Naive thymus-derived CD4-positive, alpha-beta T cell (primary cell): ENCODE results near the gene ANGPTL1. TPM values are rescaled to one million over a fixed set of nuclear protein-coding genes. Genes with fewer than 3 reads are reported as not detected.

ENCODE experiments used
- ATAC-seq: fragments of 150-1000 bp; cut with Tn5 transposase; 2 replicates; pipeline ENCODE4 v1.10.0; 2021; ENCODE audit warnings: mild to moderate bottlenecking, moderate library complexity
- CTCF ChIA-PET: fragments of 350-600 bp; sonication (Branson Sonifier 250); formaldehyde crosslinking; loops from one replicate; lab custom pipeline; 2021; ENCODE audit warnings: antibody characterized with exemption; lab: Charles Lee
- POLR2A ChIA-PET: fragments of 350-600 bp; sonication (Branson Sonifier 250); formaldehyde crosslinking; loops from one replicate; lab custom pipeline; 2021; ENCODE audit warnings: antibody characterized with exemption, inconsistent platforms; lab: Charles Lee
- DNase-seq, 9 donors: peaks; one replicate each; pipeline versions ENCODE4 v3.0.0 to v3.0.0-alpha.2; 2020 to 2022; ENCODE audit warnings: mixed read lengths in 1 of 9
- H3K27ac ChIP-seq: one replicate; pipeline ENCODE4 v1.7.0; 2013; ENCODE audit warnings: mild to moderate bottlenecking, low read depth, low read length, moderate library complexity
- H3K27me3 ChIP-seq, 2 donors: one replicate each; pipeline ENCODE4 v1.7.0; 2013; ENCODE audit warnings: low read length in 2 of 2, mild to moderate bottlenecking in 2 of 2, moderate library complexity in 2 of 2; ENCODE audit not compliant: control insufficient read depth in 2 of 2, insufficient read depth in 2 of 2
- H3K36me3 ChIP-seq, 3 experiments: 1 replicate in 2 of 3; 2 replicates in 1 of 3; pipeline ENCODE4 v1.7.0; 2013; ENCODE audit warnings: low read length in 3 of 3, mild to moderate bottlenecking in 3 of 3, moderate library complexity in 1 of 3; ENCODE audit not compliant: insufficient read depth in 3 of 3, control insufficient read depth in 2 of 3
- H3K4me1 ChIP-seq, 2 donors: one replicate each; pipeline ENCODE4 v1.7.0; 2013; ENCODE audit warnings: low read length in 2 of 2, mild to moderate bottlenecking in 2 of 2, moderate library complexity in 1 of 2; ENCODE audit not compliant: control insufficient read depth in 2 of 2, insufficient read depth in 2 of 2
- H3K4me3 ChIP-seq: 2 replicates; pipeline ENCODE4 v1.7.0; 2013; ENCODE audit warnings: mild to moderate bottlenecking, low read length
- H3K9me3 ChIP-seq, 3 experiments: 1 replicate in 2 of 3; 2 replicates in 1 of 3; pipeline ENCODE4 v1.7.0; 2013; ENCODE audit warnings: low read length in 3 of 3; ENCODE audit not compliant: control insufficient read depth in 2 of 3
- H3K27ac Mint-ChIP-seq, 9 donors: one replicate each; pipeline ENCODE4 v1.8.0; 2020 to 2022; ENCODE audit warnings: mixed read lengths in 9 of 9, mild to moderate bottlenecking in 8 of 9, moderate library complexity in 5 of 9, inconsistent platforms in 2 of 9
- H3K27me3 Mint-ChIP-seq, 5 donors: one replicate each; pipeline ENCODE4 v1.8.0; 2021 to 2022; ENCODE audit warnings: mixed read lengths in 5 of 5, mild to moderate bottlenecking in 1 of 5
- H3K36me3 Mint-ChIP-seq, 5 donors: one replicate each; pipeline ENCODE4 v1.8.0; 2020 to 2022; ENCODE audit warnings: mixed read lengths in 5 of 5, mild to moderate bottlenecking in 3 of 5, inconsistent platforms in 1 of 5
- H3K4me1 Mint-ChIP-seq, 7 donors: one replicate each; pipeline ENCODE4 v1.8.0; 2020 to 2022; ENCODE audit warnings: mixed read lengths in 7 of 7, mild to moderate bottlenecking in 3 of 7, inconsistent platforms in 1 of 7
- H3K4me3 Mint-ChIP-seq, 10 donors: one replicate each; pipeline ENCODE4 v1.8.0; 2020 to 2022; ENCODE audit warnings: mild to moderate bottlenecking in 10 of 10, mixed read lengths in 10 of 10, moderate library complexity in 6 of 10, inconsistent platforms in 2 of 10
- H3K9me3 Mint-ChIP-seq, 11 donors: one replicate each; pipeline ENCODE4 v1.8.0; 2020 to 2022; ENCODE audit warnings: mixed read lengths in 11 of 11, mild to moderate bottlenecking in 4 of 11, inconsistent platforms in 1 of 11, moderate library complexity in 1 of 11
- intact Hi-C, 2 donors: fragments of 100-400 bp; cut with micrococcal nuclease; formaldehyde crosslinking; loops; one replicate each; pipeline ENCODE4 v1.15.1; 2023
- polyA plus RNA-seq, 2 donors: library from polyadenylated mRNA; unstranded; fragments of 300-500 nt; fragmentation: Illumina TruSeq; gene quantifications; one replicate each; pipeline ENCODE4 v1.2.3, GENCODE V29; 2021
- total RNA-seq, 6 experiments: library from RNA in 5 of 6; stranded (reverse) in 5 of 6; gene quantifications; 1 replicate in 5 of 6; 2 replicates in 1 of 6; pipeline ENCODE4 v1.2.3 and lab custom pipeline; 2021 to 2026

Gene ANGPTL1
- total and polyA plus RNA-seq, 7 experiments from 2014 or later, result not detected

GRCh38 chr1:178819123-178819522, 51.8 kb downstream of the ANGPTL1 start:
- DNase-seq (no peak), ATAC-seq (no peak)
- Histone ChIP-seq H3K36me3 (peaks cover 0 to 6% (median 0%) of the 10 kb centered on the region in 3 experiments), H3K27me3 (no peaks in the 10 kb centered on the region), H3K9me3 (no peaks in the 10 kb centered on the region), H3K4me1 (no peaks in the 10 kb centered on the region), H3K4me3 (no peak overlapping the region), H3K27ac (no peak overlapping the region)
- H3K36me3 Mint-ChIP-seq, result peaks cover 0 to 69% (median 37%) of the 10 kb centered on the region in 5 donors
- intact Hi-C loops, result no loop called here
- POLR2A ChIA-PET, result no interaction called here
- H3K27me3 Mint-ChIP-seq, result no peaks in the 10 kb centered on the region
- peaks cover 0 to 8% (median 0%) of the 10 kb centered on the region in 7 donors for H3K4me1 Mint-ChIP-seq
- H3K4me3 Mint-ChIP-seq, result no peak overlapping the region
- CTCF ChIA-PET, result no interaction called here
- no peak overlapping the region for H3K27ac Mint-ChIP-seq
- peaks cover 0 to 5% (median 0%) of the 10 kb centered on the region in 11 donors for H3K9me3 Mint-ChIP-seq

DNA sequence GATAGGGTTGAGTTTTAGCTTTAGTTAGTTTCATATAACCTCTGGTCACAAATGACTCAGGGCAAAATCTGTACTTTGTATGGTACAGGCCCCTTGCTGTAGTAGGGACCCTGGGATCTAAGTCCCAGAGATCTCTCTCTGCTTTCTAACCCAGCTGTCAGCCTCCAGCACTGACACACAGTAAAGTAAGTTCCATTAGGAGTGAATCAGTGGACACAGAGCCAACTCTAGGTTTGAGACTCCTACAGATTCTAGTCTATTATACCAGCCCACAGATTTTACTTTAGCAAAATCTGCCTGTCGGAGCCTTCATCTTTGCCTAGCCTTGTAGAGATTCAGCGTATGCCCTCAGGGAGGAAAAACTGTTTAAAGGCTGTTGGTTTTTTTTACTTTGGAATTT, 52.5 kb downstream of the ANGPTL1 start:
- Histone ChIP-seq H3K9me3 (no peaks in the 10 kb centered on the region), H3K4me1 (no peaks in the 10 kb centered on the region), H3K36me3 (peaks cover 0 to 5% (median 0%) of the 10 kb centered on the region in 3 experiments), H3K4me3 (no peak overlapping the region), H3K27ac (no peak overlapping the region), H3K27me3 (no peaks in the 10 kb centered on the region)
- no peak for DNase-seq
- POLR2A ChIA-PET, result no interaction called here
- Mint-ChIP-seq H3K36me3 (peaks cover 0 to 66% (median 33%) of the 10 kb centered on the region in 5 donors), H3K27ac (no peak overlapping the region), H3K4me1 (peaks cover 0 to 4% (median 0%) of the 10 kb centered on the region in 7 donors), H3K9me3 (peaks cover 0 to 1% (median 0%) of the 10 kb centered on the region in 11 donors), H3K27me3 (no peaks in the 10 kb centered on the region), H3K4me3 (no peak overlapping the region)
- ATAC-seq, result no peak
- intact Hi-C loops, result no loop called here
- CTCF ChIA-PET, result no interaction called here

- Histone ChIP-seq H3K4me3 (no peak overlapping the region), H3K36me3 (no peaks in the 10 kb centered on the region), H3K4me1 (no peaks in the 10 kb centered on the region), H3K27me3 (no peaks in the 10 kb centered on the region), H3K9me3 (no peaks in the 10 kb centered on the region), H3K27ac (no peak overlapping the region)
- Mint-ChIP-seq H3K27me3 (no peaks in the 10 kb centered on the region), H3K9me3 (peaks cover 0 to 2% (median 0%) of the 10 kb centered on the region in 11 donors), H3K27ac (no peak overlapping the region), H3K4me1 (peaks cover 0 to 17% (median 0%) of the 10 kb centered on the region in 7 donors), H3K36me3 (peaks cover 0 to 52% (median 35%) of the 10 kb centered on the region in 5 donors), H3K4me3 (no peak overlapping the region)
- ATAC-seq (no peak), DNase-seq (no peak)
- ChIA-PET POLR2A (no interaction called here), CTCF (interaction anchor here (0.6 kb wide), 1 partner anchor 27 kb away, joined by 4 read pairs; no protein-coding TSS in a partner anchor)
- intact Hi-C loops, result no loop called here
Measured at GRCh38 chr1:178810585-178810984, 60.3 kb downstream of the ANGPTL1 start.

GRCh38 chr1:178808529-178808928, 62.3 kb downstream of the ANGPTL1 start:
- H3K9me3 ChIP-seq, result no peaks in the 10 kb centered on the region
- no peak overlapping the region for H3K27ac ChIP-seq
- H3K9me3 Mint-ChIP-seq, result peaks cover 0 to 9% (median 0%) of the 10 kb centered on the region in 11 donors
- H3K4me1 Mint-ChIP-seq, result peaks cover 0 to 19% (median 0%) of the 10 kb centered on the region in 7 donors
- no peak for DNase-seq
- no peaks in the 10 kb centered on the region for H3K4me1 ChIP-seq
- intact Hi-C loops, result no loop called here
- H3K27me3 Mint-ChIP-seq, result no peaks in the 10 kb centered on the region
- H3K4me3 Mint-ChIP-seq, result no peak overlapping the region
- no peak overlapping the region for H3K4me3 ChIP-seq
- peaks cover 0 to 40% (median 26%) of the 10 kb centered on the region in 5 donors for H3K36me3 Mint-ChIP-seq
- ATAC-seq, result no peak
- H3K36me3 ChIP-seq, result no peaks in the 10 kb centered on the region
- no peaks in the 10 kb centered on the region for H3K27me3 ChIP-seq
- ChIA-PET CTCF (no interaction called here), POLR2A (no interaction called here)
- H3K27ac Mint-ChIP-seq, result peak overlapping the region in 1 of 9 donors; percentile 21

- Mint-ChIP-seq H3K27me3 (no peaks in the 10 kb centered on the region), H3K9me3 (peaks cover 0 to 9% (median 0%) of the 10 kb centered on the region in 11 donors), H3K27ac (no peak overlapping the region), H3K4me3 (no peak overlapping the region), H3K4me1 (peaks cover 0 to 19% (median 0%) of the 10 kb centered on the region in 7 donors), H3K36me3 (peaks cover 0 to 31% (median 19%) of the 10 kb centered on the region in 5 donors)
- Histone ChIP-seq H3K27ac (no peak overlapping the region), H3K4me3 (no peak overlapping the region), H3K4me1 (no peaks in the 10 kb centered on the region), H3K27me3 (no peaks in the 10 kb centered on the region), H3K36me3 (no peaks in the 10 kb centered on the region), H3K9me3 (no peaks in the 10 kb centered on the region)
- intact Hi-C loops, result no loop called here
- DNase-seq, result no peak
- POLR2A ChIA-PET, result no interaction called here
- ATAC-seq, result no peak
- CTCF ChIA-PET, result interaction anchor here (0.6 kb wide), 1 partner anchor 93 kb away, joined by 3 read pairs; no protein-coding TSS in a partner anchor
Measured at GRCh38 chr1:178806665-178807300, 64.1 kb downstream of the ANGPTL1 start.

- Histone ChIP-seq H3K27me3 (no peaks in the 10 kb centered on the region), H3K4me1 (no peaks in the 10 kb centered on the region), H3K9me3 (no peaks in the 10 kb centered on the region), H3K27ac (no peak overlapping the region), H3K4me3 (no peak overlapping the region), H3K36me3 (no peaks in the 10 kb centered on the region)
- no peak overlapping the region for H3K4me3 Mint-ChIP-seq
- H3K9me3 Mint-ChIP-seq, result peaks cover 0 to 13% (median 1%) of the 10 kb centered on the region in 11 donors
- POLR2A ChIA-PET, result no interaction called here
- peaks cover 0 to 19% (median 0%) of the 10 kb centered on the region in 7 donors for H3K4me1 Mint-ChIP-seq
- no peak overlapping the region for H3K27ac Mint-ChIP-seq
- DNase-seq (no peak), ATAC-seq (no peak)
- CTCF ChIA-PET, result no interaction called here
- intact Hi-C loops, result no loop called here
- H3K36me3 Mint-ChIP-seq, result peaks cover 0 to 40% (median 32%) of the 10 kb centered on the region in 5 donors
- no peaks in the 10 kb centered on the region for H3K27me3 Mint-ChIP-seq
Measured at GRCh38 chr1:178802873-178803272, 68.0 kb downstream of the ANGPTL1 start.
